Islet of Langerhans (tissue), 1 donor: ENCODE measurements around the gene P2RY13.

Experiments used
- FAIRE-seq: peaks from one replicate; lab custom pipeline; 2011; peaks lifted over from hg19 to GRCh38; lab: Jason Lieb, UNC

P2RY13 gene

DNA sequence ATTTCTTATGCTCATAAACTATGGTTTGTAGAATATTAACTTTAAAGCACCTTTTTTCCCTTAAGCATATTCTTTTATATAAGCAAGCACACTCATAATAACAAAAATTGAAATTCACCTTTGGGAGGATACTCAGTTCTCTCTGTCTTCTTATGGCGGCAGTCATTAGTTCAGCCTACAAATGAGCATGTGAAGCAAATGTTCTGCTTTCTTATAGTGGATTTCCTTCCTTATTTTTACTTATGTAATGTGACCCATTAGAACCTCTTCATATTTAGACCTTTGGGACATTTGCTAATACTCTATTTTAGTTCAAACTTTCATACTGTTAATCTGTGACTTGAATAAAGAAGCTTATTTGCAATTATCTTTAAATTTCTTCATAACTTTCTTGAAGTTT lies at the start of gene P2RY13:
TSS of gene P2RY13 (minus strand) at position 187 of the 400 bp plus-strand sequence. CDS start at position 166, 21 bp downstream.
- no peak for FAIRE-seq

DNA sequence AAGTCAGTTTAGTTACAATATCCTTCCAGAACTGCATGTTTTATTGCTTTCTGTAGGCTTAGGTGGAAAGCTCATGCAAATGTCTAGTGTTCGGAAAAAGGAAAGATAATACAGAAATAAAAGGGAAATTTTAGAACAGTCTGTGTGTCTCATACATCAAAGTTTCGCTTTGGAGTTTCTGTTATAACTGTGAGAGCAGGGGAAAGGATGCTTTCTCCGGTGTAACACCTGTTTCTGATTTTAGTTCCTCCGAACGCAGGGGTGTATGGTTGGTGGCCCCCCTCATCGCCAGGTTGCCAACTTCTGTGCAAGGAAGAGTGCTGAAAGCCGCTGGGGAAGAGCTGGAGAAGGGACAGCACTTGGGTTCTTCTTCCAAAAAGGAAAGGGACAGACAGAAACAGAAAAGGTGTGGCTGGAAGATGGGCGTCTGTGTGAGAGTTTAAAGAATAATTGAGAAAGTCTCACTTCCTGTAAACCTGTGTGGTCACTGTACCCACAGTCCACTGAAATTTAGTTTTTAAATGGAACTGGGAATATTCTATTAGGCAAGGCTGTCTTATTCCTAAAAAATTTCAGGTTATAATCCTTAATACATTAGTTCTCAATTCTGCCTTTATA lies 48.5 kb upstream of the P2RY13 start:
- FAIRE-seq = no peak

DNA sequence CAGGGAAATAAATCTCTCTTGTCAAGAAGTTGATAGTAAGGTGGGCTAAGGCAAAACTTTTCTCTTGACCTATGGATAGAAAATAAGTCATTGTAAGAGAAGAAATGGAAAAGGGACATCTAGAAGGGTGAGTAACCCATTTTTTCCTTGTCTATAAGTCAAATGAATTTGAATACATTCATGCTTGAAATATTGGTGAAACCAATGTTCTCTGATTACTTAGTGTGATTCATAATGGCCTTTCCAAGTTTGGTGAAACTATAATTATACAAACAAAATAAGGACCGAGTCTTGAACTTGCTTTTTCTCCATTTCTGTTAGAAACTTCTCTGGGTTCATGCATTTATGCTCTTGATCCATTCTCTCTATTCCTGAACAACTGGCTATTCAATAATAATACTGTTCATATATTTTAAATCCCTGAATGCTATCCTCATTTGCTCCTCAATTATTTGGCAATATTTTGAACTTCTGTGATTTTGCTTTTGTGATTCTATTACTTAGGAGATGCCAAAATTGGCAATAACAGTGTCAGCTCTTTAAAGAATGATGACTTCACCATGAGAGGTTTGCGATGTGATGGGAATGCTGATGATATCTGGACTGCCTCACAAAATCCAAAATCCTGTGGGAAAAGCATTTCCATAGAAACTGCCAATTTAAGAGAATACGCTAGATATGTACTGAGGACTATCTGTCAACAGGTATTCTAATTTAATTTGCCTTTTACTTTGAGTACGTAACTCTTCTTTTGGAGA lies 42.9 kb upstream of the P2RY13 start:
- FAIRE-seq = no peak

DNA sequence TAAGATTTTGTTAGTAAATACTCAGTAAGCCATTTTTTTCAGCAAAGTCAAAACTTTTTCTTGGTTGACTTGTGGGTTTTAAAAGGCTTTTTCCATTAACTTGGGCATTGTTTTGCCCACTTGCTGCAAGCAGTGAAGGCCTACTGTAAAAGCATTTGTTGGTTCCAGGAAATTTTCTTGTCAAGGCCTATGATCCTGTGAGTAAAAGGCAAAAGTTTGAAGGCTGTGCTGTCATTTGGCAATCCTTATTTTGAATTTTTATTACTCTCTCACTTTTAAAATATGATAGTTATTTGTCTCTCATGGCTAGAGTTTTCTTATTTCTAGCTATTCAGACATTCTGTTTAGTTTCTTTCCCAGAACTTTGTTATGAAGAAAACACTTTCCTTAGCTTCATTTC lies 42.2 kb upstream of the P2RY13 start:
- no peak for FAIRE-seq

DNA sequence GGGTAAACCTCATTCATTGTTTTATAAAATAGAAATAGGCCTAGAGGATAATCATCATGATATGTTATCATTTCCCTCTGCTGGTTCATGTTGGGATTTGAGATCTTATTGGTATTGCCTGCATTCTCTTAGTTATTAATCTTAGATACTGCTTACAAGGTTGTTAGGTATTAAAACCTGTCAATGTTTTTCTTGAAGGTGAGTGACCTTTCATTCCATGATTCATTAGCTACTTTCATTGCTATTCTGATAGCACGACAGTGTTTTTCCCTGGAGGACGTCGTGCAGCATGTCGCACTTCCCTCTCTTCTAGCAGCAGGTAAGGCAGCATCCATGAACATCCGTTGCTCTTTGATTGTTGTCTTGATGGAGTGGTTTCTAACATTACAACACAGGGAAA lies 38.1 kb upstream of the P2RY13 start:
- FAIRE-seq = no peak

DNA sequence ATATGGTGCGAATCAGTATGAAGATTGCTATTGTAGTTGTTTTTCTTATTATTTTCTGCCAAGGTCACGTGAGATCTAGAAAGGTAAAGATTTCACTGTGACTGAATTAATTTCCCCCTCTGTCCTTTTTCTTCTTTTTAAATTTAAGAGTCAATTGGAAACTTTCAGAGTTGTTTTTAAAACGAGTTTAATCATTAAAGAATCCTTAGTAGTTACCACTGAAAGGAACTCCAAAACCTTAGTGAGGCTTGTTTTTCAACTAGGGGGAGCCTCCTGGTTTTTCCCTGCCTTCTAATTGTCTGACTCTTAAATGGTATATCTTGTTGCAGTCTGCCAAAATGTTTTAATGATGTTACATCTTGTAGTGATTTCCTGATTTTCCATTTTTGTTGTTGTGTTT lies 37.6 kb upstream of the P2RY13 start:
- no peak for FAIRE-seq

DNA sequence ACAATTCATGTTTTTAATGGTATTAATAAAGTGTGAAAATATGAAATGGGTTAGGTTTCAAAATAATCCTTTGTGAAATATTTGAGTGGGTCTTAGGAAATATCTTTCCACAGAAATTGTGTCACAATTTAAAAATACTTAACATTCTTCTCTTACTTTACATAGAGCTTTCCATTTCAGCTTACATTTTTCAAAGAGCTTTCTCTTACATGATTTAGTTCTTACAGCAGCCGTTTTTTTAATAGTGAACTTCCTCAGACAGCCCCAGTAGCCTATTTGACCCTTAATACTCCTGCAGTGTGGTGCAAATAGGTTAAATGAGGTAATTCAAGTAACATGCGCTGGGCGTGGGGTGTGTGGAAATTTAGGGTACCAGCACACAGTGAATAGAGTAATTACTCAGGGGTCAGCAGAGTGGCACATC lies 33.4 kb upstream of the P2RY13 start:
- no peak for FAIRE-seq

DNA sequence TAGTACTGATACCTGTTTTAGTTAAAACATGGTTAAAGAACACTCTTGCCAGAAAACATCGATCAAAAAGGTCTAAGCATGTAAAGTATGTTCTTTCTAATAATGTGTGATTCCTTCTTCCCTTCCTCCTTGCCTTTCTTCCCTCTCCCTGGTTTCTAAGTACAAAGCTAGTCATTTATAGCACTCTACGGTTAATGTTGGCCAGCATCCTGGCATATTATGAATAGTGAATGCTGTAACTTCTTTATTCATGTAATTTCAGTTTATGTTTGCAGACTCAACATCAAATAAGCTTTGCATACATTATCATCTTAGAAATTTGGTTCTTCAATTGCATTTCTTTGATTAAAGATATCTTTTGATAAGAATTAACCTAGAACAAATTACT lies 28.1 kb upstream of the P2RY13 start:
- FAIRE-seq = no peak

DNA sequence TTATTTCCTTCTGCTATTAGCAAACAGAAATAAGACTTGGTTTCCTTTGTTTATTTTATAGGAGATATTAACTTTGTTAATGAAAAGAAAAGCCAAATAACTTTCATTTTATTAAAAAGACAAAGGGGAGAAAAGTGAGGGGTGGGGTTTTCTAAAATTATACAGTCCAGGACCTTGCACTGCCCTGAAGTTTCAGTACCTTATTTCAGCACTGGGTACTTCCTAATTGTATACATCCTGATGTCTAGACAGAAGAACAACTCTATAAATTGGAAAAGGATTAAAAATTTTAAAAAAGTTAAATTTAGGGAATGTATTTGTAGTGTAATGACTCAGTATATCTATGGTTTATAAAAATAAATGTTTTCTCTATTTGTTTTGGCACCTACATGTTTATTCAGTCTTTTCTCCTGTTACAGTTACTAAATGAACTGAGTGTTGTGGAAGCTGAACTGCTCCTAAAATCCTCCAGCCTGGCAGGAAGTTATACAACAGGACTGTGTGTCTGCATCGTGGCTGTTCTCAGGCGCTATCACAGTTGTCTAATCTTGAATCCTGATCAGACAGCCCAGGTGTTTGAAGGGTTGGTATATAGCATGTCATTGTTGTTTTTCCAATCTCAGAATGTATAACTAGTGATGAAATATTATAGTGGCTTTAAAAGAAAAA lies 27.6 kb upstream of the P2RY13 start:
- FAIRE-seq = no peak

DNA sequence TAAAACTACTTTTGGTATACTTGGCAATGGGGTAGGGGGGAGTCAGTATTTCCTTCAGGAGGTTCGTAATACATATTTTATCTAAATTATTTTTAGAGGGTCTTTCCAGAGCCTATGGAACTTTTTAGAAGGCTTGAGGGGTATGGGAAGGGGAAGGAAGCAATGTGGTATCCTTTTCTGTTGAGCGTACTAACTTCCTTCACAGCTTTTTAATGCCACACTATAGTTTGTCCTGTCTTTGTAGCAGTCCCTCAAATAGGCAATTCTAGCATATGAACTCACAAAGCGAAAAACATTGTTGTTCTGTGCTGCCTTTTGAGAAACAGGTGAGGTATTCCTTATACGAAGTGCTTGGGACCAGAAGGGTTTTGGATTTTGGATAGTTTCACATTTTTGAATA lies 22.3 kb upstream of the P2RY13 start:
- no peak for FAIRE-seq

DNA sequence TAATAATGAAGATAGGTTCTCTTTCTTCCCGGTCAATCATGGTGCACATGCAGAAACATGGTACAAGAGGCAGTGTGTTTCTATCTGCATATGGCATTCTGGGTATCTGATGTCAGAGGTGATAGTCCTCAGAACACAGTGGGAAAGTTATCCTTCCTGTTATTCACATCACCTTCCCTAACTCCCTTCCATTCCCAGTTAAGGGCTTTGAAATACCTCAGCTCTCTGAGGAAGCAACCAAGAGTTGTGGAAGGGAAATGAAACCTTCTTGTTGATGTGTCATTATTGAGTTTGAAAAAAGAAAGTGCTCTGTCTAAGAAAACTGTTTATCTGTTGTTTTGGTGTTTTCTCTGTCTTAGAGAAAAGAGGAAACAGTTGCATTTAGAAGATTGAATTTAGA lies 21.9 kb upstream of the P2RY13 start:
- no peak for FAIRE-seq

DNA sequence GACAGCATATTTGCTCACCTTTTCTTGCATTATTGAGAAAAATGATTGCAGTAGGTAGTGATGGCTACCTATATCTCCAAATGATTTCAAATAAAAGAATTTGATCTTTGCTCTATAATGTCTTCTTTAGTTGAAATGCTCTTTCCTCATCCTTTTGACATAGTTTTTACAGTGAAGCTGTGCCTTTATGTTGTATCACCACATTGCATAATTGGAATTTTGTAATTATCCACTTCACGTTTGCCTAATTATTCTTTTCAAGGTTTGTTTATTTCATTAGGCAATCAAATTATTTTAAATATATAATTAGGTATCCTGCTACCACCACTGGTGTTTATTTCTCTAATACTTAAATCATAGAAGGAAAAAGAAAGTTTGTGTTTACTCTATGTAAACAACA lies 21.3 kb upstream of the P2RY13 start:
- no peak for FAIRE-seq

DNA sequence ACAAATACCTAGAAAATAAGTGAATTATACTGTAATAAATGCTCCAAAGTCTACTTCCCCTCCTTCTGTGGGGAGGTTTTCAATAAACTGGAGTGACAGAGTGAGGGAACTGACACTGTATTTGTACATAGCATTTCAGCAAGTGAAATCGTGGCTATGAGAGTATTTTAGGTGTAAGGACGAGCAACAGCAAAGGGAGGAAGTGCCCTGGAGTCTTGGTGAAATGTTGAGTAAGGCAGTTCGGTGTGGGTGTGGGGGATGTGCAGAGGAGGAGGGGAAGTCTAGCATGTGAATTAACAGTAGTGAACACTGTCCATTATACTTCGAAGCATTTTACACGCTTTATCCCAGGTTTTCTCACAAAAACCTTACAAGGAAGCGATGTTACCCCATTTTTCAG lies 18.1 kb upstream of the P2RY13 start:
- no peak for FAIRE-seq

DNA sequence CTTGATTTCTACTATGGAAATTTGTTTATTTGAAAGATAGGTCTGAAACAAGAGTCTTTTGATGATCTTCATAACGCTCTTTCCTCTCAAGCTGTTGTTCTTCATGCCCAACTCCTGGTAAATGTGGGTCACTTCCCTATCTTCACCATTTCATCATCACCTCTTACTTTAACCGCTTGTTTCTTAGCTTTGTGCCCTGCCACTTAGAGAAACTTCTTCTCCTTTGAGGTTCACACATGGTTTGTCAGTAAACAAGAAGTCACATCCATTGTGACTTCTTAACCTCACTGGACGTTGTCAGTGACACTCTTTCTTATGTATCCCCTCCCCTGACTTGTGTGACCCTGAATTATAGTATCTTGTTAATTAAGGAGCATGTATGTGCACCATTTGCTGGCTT lies 16.9 kb upstream of the P2RY13 start:
- FAIRE-seq = no peak

DNA sequence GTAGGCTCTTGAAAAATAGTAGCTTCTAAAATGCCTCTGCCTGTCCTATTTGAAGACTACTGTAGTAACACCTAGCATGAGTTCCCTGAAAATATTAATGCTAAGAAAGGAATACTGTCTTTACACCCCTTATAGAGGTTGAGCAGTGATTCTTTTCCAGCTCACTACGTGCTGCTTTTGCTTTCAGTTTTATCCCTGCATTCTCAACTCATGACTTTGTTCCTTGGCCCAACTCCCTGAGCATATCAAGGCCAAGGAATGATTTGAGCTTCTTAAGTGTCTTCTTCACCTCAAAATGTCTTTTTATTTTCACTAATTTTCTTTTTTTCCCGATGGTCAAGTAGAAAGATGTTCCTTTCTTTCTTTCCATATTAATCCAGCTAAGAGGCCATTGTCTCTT lies 16.5 kb upstream of the P2RY13 start:
- FAIRE-seq = no peak

DNA sequence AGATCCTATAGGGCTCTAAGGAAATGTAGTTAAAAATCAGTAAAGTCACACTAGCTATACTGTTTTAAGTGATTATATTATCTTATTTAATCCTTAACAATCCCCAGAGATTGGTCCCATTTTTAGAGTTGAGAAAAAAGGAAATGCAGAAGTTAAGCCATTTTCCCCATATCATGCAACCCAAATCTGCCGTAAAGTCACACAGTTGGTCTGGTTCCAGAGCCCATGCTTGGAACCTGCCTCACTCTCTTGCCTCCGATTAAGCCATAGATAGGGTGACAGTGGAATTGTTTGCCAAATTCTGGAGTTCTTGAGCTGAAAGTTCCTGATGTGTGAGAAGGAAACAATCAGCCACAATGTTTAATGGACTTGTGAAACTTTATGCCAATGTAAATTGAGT lies 2.3 kb upstream of the P2RY13 start:
- FAIRE-seq = no peak

DNA sequence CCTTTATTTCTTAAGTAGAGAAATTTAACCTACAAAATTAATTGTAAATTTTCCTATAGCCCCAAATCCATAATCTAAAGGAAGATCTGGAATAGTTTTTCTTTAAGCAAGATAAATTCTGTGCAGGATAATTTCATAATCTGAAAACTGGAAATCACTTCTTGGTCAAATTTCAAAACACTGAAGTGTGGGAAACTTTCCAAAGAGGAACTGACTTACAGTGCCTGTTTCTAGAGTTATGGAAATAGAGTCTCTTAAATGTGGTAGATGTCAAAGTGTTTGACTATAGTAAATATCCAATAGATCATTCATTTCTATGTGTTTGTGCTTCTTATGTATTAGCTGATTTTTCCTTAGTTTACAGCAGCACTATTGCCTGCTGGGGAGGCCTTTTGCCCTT lies 1.6 kb upstream of the P2RY13 start:
- no peak for FAIRE-seq

DNA sequence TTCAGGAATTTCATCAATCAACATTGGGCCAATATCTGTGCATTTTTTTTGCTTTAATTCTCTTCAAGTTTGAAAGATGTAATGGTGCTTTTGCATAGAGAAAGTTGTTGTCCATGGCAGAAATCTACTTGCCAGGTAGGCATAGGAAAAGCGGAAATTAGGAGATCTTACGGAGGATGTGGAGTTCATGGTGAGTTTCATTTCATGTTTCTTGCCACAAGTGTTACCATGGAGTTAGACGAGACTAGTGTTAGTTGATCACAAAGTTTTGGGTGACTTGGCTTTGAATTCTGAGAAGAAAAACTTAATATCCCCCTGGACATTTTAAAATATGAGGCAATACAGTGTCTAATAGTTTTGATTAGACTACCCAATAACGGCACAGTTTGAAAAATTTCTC lies 1.0 kb upstream of the P2RY13 start:
- FAIRE-seq = no peak

DNA sequence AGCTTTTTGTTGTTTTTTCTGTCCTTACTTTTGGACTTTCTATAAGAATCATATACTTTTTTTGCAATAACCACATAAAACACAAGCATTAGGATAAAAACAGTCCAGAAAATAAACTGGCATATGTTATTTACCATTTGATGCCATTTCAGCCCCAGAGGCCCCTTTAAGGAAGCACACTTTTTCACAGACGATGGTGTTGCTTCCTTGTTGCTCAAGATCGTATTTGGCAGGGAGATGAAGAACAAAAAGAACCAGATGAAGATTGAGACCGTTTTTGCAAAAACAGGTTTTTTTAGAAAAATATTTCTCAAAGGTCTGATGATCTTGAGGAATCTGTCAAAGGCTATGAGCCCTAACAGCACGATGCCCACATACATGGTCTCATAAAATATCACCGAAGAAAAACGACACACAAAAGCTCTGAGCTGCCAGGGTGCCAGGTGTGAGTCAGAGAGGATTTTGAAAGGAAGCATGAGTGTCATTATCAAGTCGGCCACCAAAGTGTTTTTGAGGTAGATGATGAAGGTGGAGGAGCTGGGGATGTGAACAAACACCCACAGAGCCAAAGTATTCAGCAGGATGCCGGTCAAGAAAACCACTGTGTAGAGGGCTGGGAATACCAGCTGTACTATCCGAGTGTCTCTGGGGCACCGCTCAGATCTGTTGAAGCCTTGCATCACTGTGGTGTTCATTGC lies 902 bp downstream of the P2RY13 start:
- no peak for FAIRE-seq

DNA sequence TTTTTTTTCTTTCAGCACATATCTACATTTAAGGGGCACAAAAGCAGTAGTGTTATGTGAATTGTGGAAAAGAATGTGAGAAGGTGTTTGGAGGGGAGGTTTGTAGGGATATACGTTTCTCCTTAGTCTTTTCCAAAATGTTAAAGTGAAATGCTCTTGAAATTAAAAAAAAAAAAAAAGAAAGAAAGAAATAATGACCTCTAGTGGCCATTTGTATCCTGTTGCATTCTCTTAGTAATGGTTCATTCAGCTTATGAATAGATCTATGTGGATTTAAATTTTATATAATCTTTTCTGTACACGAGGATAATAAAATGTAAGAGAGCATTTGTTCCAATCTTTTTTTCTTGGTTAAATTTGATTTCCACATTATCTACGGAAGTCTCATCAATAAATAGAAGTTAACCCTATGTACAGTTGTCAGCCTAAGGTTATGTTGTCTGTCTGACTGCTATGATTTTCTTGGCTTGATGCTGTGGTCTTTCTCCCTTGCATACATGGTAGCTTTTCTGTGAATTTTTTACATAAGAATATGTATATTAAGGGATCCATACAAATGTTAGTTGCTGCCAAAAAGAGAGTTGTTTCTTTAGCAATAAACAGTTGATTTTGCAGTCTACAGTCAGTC lies 1.7 kb downstream of the P2RY13 start:
- peak; percentile 98 for FAIRE-seq

DNA sequence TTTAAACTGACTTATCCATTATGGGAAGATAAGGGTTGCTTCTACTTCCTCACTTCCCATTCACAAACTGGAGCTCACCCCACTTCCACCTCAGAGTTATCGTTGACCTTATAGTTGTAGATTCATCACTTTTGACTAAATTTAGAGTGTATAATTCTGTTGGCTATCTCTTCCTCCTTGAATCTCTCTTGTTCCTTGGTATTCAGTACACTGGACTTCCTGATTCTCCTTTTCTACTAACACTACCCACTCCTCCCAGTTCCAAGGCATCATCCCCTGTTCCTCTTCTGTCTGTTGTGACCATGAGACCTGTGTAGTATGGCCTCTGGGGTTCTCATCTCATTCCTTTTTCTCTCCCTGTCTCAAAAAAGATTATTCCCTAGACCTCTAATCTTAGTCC lies 6.8 kb downstream of the P2RY13 start:
- FAIRE-seq = no peak

DNA sequence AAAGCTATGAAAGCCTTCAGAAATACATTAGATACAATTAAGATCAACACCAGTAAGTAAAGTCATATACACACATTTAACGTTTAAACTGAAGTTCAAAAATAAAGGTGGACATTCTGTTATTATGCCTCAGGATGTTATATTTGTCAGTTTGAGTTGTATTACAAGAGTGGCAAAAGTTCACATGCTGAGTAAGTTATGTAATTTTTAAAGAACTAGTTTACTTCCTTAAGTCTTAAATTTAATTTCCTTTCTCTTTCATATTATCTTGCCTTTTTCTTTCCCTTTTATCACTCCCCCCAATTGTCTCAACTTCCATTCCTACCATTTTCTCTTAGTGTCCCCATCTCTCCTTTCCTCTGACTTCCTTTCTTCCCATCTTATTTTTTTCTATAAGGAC lies 7.8 kb downstream of the P2RY13 start:
- FAIRE-seq = no peak

DNA sequence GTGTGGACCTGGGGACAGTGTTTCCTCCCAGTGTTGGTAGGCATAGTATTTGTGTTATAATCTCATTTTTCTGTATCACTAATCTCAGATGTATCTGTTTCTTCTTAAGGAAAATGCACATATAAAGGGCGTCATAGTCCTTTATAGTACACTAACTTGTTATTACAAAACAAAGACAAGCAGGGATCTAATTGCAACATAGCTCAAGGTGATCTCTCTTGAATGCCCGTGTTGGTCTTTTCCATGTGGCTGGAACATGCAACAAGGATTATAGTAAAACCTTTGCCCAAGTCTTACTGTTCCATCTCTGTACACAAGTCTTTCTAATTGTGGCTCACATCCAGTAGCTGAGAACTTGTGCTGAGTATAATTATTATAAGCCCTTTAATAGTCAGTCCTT lies 9.2 kb downstream of the P2RY13 start:
- FAIRE-seq = no peak
